ENCODE results near the gene C1RL.

The C1RL gene

GRCh38 chr12:7045913-7046312, 63.1 kb downstream of the C1RL start:
- DNase-seq (ENCODE audit: low read depth), result no peak
- no peak for TF ChIP-seq CTCF (conservative IDR thresholded peaks at IDR 0.05; ENCODE audit: low read depth, low read length)

More at GRCh38 chr12:7045913-7046312, 63.1 kb downstream of the C1RL start:
- no peak overlapping the region for H3K4me3 ChIP-seq (ENCODE audit: low read length)

All from retinal pigment epithelial cell (primary cell).